Adrenal gland (tissue), 12 donors: ENCODE measurements around the gene IGF2R. TPM values are rescaled to one million over a fixed set of nuclear protein-coding genes. Genes with fewer than 3 reads are reported as not detected.

Source experiments
- DNase-seq, 7 donors: peaks; one replicate each; pipeline ENCODE4 v3.0.0-alpha.2; 2019 to 2020
- H3K27ac ChIP-seq, 5 donors: fragments of 200-600 bp; sonication (generic) in 4 of 5; 1 replicate in 3 of 5; 2 replicates in 2 of 5; pipeline versions ENCODE4 v1.5.1 to v1.8.0; 2016 to 2020; ENCODE audit warnings: mild to moderate bottlenecking in 1 of 5
- H3K27me3 ChIP-seq: fragments of 200-600 bp; 2 replicates; pipeline ENCODE4 v1.8.0; 2021
- H3K36me3 ChIP-seq, 2 donors: fragments of 200-600 bp; replicated peaks in 1 of 2; 1 replicate in 1 of 2; 2 replicates in 1 of 2; pipeline versions ENCODE4 v1.5.1 to v1.8.0; 2018 to 2022
- H3K4me1 ChIP-seq, 2 donors: fragments of 200-600 bp; replicated peaks in 1 of 2; 1 replicate in 1 of 2; 2 replicates in 1 of 2; pipeline versions ENCODE4 v1.5.1 to v1.8.0; 2018 to 2021
- H3K4me3 ChIP-seq, 4 donors: fragments of 200-600 bp; sonication (generic) in 3 of 4; one replicate each; pipeline ENCODE4 v1.5.1; 2016 to 2018
- H3K9me3 ChIP-seq, 3 donors: fragments of 200-600 bp; sonication (generic) in 1 of 3; replicated peaks in 1 of 3; 1 replicate in 2 of 3; 2 replicates in 1 of 3; pipeline versions ENCODE4 v1.5.1 to v1.8.0; 2016 to 2021
- CTCF ChIP-seq, 6 experiments: fragments of 450-650 bp in 4 of 6; fragments of 200-600 bp in 2 of 6; sonication (generic) in 1 of 6; IDR thresholded peaks; 1 replicate in 5 of 6; 2 replicates in 1 of 6; pipeline versions ENCODE4 v1.5.1 to v1.8.0; 2016 to 2021; ENCODE audit warnings: antibody characterized with exemption in 6 of 6, mild to moderate bottlenecking in 2 of 6, moderate library complexity in 1 of 6
- POLR2A ChIP-seq, 2 donors: fragments of 450-650 bp; IDR thresholded peaks; one replicate each; pipeline ENCODE4 v1.6.1; 2017; ENCODE audit warnings: antibody characterized with exemption in 2 of 2, mild to moderate bottlenecking in 2 of 2, moderate library complexity in 1 of 2
- WGBS, 4 donors: extraction: QIAGEN DNeasy Blood & Tissue Kit in 2 of 4; methylation state at CpG; one replicate each; pipeline versions ENCODE4 v1.1.5 to v1.1.7; 2013 to 2017; 5-methylcytosine and 5-hydroxymethylcytosine counted together
- intact Hi-C, 2 donors: fragments of 100-400 bp; cut with DNase I; formaldehyde crosslinking; loops; one replicate each; pipeline versions ENCODE4 v1.14.1 to v1.15.0; 2022 to 2023
- polyA plus RNA-seq, 3 donors: library from polyadenylated mRNA; stranded (reverse); fragments of 200-250 nt in 2 of 3; fragments of 350-450 nt in 1 of 3; fragmentation: Illumina TruSeq in 1 of 3; extraction: RNeasy Lipid Tissue Mini Kit (QIAGEN cat#74804) in 1 of 3; gene quantifications; one replicate each; pipeline ENCODE4 v1.2.3, GENCODE V29; 2013 to 2014
- total RNA-seq, 9 donors: library from RNA; depleted of rRNA in 4 of 9; stranded (reverse); fragments of >200 nt in 4 of 9; fragments of 120-200 nt in 1 of 9; fragmentation: NEBNext Ultra II Directional in 1 of 9; extraction: Animal tissue kit (Norgen Biotek cat#: 25700) in 1 of 9; gene quantifications; one replicate each; pipeline versions ENCODE4 v1.1.0 to v1.2.4, GENCODE V29; 2013 to 2023
- donor health status: healthy with polysubstance abuse.
- donor health status: Bipolar disorder and iron deficiency.
- donor health status: DM: yes; HTN: yes; CAD: no.
- donor health status: DM: no; HTN: no; CAD: no.
- donor health status: DM: no; HTN: no; CAD: no.
- donor health status: DM: yes; HTN: yes; CAD: no.

IGF2R gene
- total and polyA plus RNA-seq, 12 donors: 17.1 to 154 (median 89.8) TPM

GRCh38 chr6:160154471-160154870 lies 185.6 kb downstream of the IGF2R start:
- H3K4me1 ChIP-seq: no peaks in the 10 kb centered on the region
- H3K27ac ChIP-seq: no peak overlapping the region
- no peaks in the 10 kb centered on the region for H3K27me3 ChIP-seq
- no peaks in the 10 kb centered on the region for H3K9me3 ChIP-seq
- intact Hi-C loops: no loop called here
- TF ChIP-seq CTCF (IDR thresholded peaks at IDR 0.05) (no peak), POLR2A (IDR thresholded peaks at IDR 0.05) (no peak)
- 96 to 98% (median 97%) methylated on average over 3 of the region's 3 CpGs for WGBS, 4 donors
- no peak for DNase-seq
- no peaks in the 10 kb centered on the region for H3K36me3 ChIP-seq
- H3K4me3 ChIP-seq: no peak overlapping the region

GRCh38 chr6:160156842-160157241 lies 188.0 kb downstream of the IGF2R start:
- Histone ChIP-seq H3K27ac (no peak overlapping the region), H3K4me3 (no peak overlapping the region), H3K36me3 (no peaks in the 10 kb centered on the region), H3K4me1 (no peaks in the 10 kb centered on the region), H3K27me3 (no peaks in the 10 kb centered on the region), H3K9me3 (no peaks in the 10 kb centered on the region)
- no peak for DNase-seq
- WGBS, 4 donors: 79 to 96% (median 87%) methylated on average over 1 of the region's 1 CpG
- TF ChIP-seq POLR2A (IDR thresholded peaks at IDR 0.05): no peak
- no peak for TF ChIP-seq CTCF (IDR thresholded peaks at IDR 0.05)
- intact Hi-C loops: no loop called here

- H3K4me1 ChIP-seq: no peaks in the 10 kb centered on the region
- intact Hi-C loops: no loop called here
- no peak overlapping the region for H3K4me3 ChIP-seq
- no peak overlapping the region for H3K27ac ChIP-seq
- no peaks in the 10 kb centered on the region for H3K9me3 ChIP-seq
- no peaks in the 10 kb centered on the region for H3K27me3 ChIP-seq
- no peaks in the 10 kb centered on the region for H3K36me3 ChIP-seq
- TF ChIP-seq POLR2A (IDR thresholded peaks at IDR 0.05) (no peak), CTCF (IDR thresholded peaks at IDR 0.05) (peak in 4 of 6 experiments; percentile 9 to 35 (median 22))
- 65 to 78% (median 70%) methylated on average over 6 of the region's 6 CpGs for WGBS, 4 donors
- no peak for DNase-seq
These were observed 191.6 kb downstream of the IGF2R start for GRCh38 chr6:160160450-160160849.

Other genes with a start within 250 kb of the IGF2R start
- gene WTAP, start 241.6 kb upstream of the IGF2R start, total RNA-seq: 100 to 1,000 TPM in 4 of 9 donors, 10 to 100 TPM in 5; 78.9 to 145 (median 89.2) TPM
- gene WTAP, start 241.6 kb upstream of the IGF2R start, polyA plus RNA-seq: 100 to 1,000 TPM in 2 of 3 donors, 10 to 100 TPM in 1; 56.8 to 162 (median 116) TPM
- gene ACAT2, start 207.0 kb upstream of the IGF2R start, total RNA-seq: 100 to 1,000 TPM in 2 of 9 donors, 10 to 100 TPM in 6, 1 to 10 TPM in 1; 8.7 to 272 (median 19.0) TPM
- gene ACAT2, start 207.0 kb upstream of the IGF2R start, polyA plus RNA-seq: 100 to 1,000 TPM in 1 of 3 donors, 10 to 100 TPM in 2; 10.1 to 305 (median 17.4) TPM
- gene TCP1, start 179.5 kb upstream of the IGF2R start, total RNA-seq: 100 to 1,000 TPM in 6 of 9 donors, 10 to 100 TPM in 3; 81.9 to 290 (median 124) TPM
- 100 to 1,000 TPM in 1 of 3 donors, 10 to 100 TPM in 2; 59.0 to 235 (median 88.8) TPM for gene TCP1, start 179.5 kb upstream of the IGF2R start, polyA plus RNA-seq
- gene MRPL18, start 178.6 kb upstream of the IGF2R start, total RNA-seq: 100 to 1,000 TPM in 3 of 9 donors, 10 to 100 TPM in 6; 63.7 to 199 (median 78.5) TPM
- 100 to 1,000 TPM; 110 to 138 (median 132) TPM for gene MRPL18, start 178.6 kb upstream of the IGF2R start, polyA plus RNA-seq
- 1 to 10 TPM in 1 of 9 donors, under 1 TPM in 2, not detected in 6; 0.14 to 2.9 (median 0.39) TPM for gene PNLDC1, start 168.8 kb upstream of the IGF2R start, total RNA-seq
- under 1 TPM in 2 of 3 donors, not detected in 1; 0.07 to 0.48 TPM for gene PNLDC1, start 168.8 kb upstream of the IGF2R start, polyA plus RNA-seq
- gene MAS1, start 78.1 kb upstream of the IGF2R start, total RNA-seq: under 1 TPM in 1 of 9 donors, not detected in 8; under 0.01 TPM
- gene MAS1, start 78.1 kb upstream of the IGF2R start, polyA plus RNA-seq: under 1 TPM in 1 of 3 donors, not detected in 2; under 0.01 TPM
- 1 to 10 TPM in 4 of 9 donors, under 1 TPM in 3, not detected in 2; 0.26 to 2.1 (median 1.7) TPM for gene SLC22A1, start 152.7 kb downstream of the IGF2R start, total RNA-seq
- 1 to 10 TPM; 1.6 to 7.1 (median 2.1) TPM for gene SLC22A1, start 152.7 kb downstream of the IGF2R start, polyA plus RNA-seq